HepG2 (cell line): ENCODE data around the gene TAF13. TPM values are rescaled to one million over a fixed set of nuclear protein-coding genes. Genes with fewer than 3 reads are reported as not detected.
A peak's percentile ranks its signal among the peaks of the same experiment; 100 is the strongest.

Experiments
- FOXJ3 ChIP-seq: sonication (generic); formaldehyde crosslinking; IDR thresholded peaks from 2 replicates; pipeline ENCODE4 v1.4.0; 2020; ENCODE audit warnings: missing genetic modification reagents, mild to moderate bottlenecking, borderline replicate concordance
- GABPA ChIP-seq, 2 experiments: IDR thresholded peaks; 2 replicates each; pipeline ENCODE4 v1.6.1; 2011 to 2016; ENCODE audit warnings: low read depth in 2 of 2, low read length in 1 of 2, missing biosample characterization in 1 of 2, missing genetic modification characterization in 1 of 2
- MBD4 ChIP-seq: IDR thresholded peaks from 2 replicates; pipeline ENCODE4 v1.6.1; 2012; ENCODE audit warnings: low read length, inconsistent platforms, borderline replicate concordance
- PCBP1 ChIP-seq: fragments of 200-400 bp; formaldehyde crosslinking; IDR thresholded peaks from 2 replicates; pipeline ENCODE4 v1.6.1; 2017; ENCODE audit warnings: mild to moderate bottlenecking, low read depth, low read length, borderline replicate concordance
- SIX4 ChIP-seq: sonication (generic); formaldehyde crosslinking; IDR thresholded peaks from 2 replicates; pipeline ENCODE4 v1.4.0; 2020; ENCODE audit warnings: missing genetic modification reagents
- SSRP1 ChIP-seq: IDR thresholded peaks from 2 replicates; pipeline ENCODE4 v1.6.1; 2016; ENCODE audit warnings: control low read depth
- TGIF2 ChIP-seq: IDR thresholded peaks from 2 replicates; pipeline ENCODE4 v1.6.1; 2016; ENCODE audit warnings: control low read depth, missing compliant biosample characterization
- U2AF1 ChIP-seq: fragments of 200-400 bp; formaldehyde crosslinking; optimal IDR thresholded peaks from 2 replicates; pipeline ENCODE3; 2017; ENCODE audit warnings: mild to moderate bottlenecking, low read depth, low read length
- WIZ ChIP-seq: sonication (generic); formaldehyde crosslinking; IDR thresholded peaks from 2 replicates; pipeline ENCODE4 v1.5.1; 2020; ENCODE audit warnings: mild to moderate bottlenecking, missing genetic modification reagents
- XRCC5 ChIP-seq: fragments of 200-400 bp; formaldehyde crosslinking; optimal IDR thresholded peaks from 2 replicates; pipeline ENCODE3; 2017; ENCODE audit warnings: mild to moderate bottlenecking, low read length
- ZMYM4 ChIP-seq: sonication (generic); formaldehyde crosslinking; IDR thresholded peaks from 2 replicates; pipeline ENCODE4 v1.8.1; 2023; ENCODE audit warnings: mild to moderate bottlenecking, missing genetic modification reagents
- ZNF225 ChIP-seq: sonication (generic); formaldehyde crosslinking; IDR thresholded peaks from 2 replicates; pipeline ENCODE4 v1.4.0; 2020; ENCODE audit warnings: mild to moderate bottlenecking, missing genetic modification reagents
- ZNF33B ChIP-seq: sonication (generic); formaldehyde crosslinking; IDR thresholded peaks from 2 replicates; pipeline ENCODE4 v1.5.1; 2020; ENCODE audit warnings: mild to moderate bottlenecking, missing genetic modification reagents
- ZNF577 ChIP-seq: sonication (generic); formaldehyde crosslinking; IDR thresholded peaks from 2 replicates; pipeline ENCODE4 v1.4.0; 2020; ENCODE audit warnings: mild to moderate bottlenecking, low read depth, missing genetic modification reagents, borderline replicate concordance
- ZNF782 ChIP-seq: sonication (generic); formaldehyde crosslinking; IDR thresholded peaks from 2 replicates; pipeline ENCODE4 v1.4.0; 2020; ENCODE audit warnings: missing genetic modification reagents, mild to moderate bottlenecking, borderline replicate concordance
- polyA plus RNA-seq, 8 experiments: library from polyadenylated mRNA; depleted of rRNA in 3 of 8; stranded (reverse) in 7 of 8; unstranded in 1 of 8; fragments of >200 nt; fragmentation: Illumina TruSeq in 4 of 8; extraction: Trizol in 4 of 8; gene quantifications; 2 replicates each; pipeline versions ENCODE4 v1.2.1 to v1.2.3, GENCODE V29; 2011 to 2016; ENCODE audit warnings: low read depth in 4 of 8, missing spikeins in 1 of 8, mixed read lengths in 1 of 8; ENCODE audit not compliant: insufficient read depth in 1 of 8
- total RNA-seq, 5 experiments: library from RNA; depleted of rRNA; stranded (reverse); fragments of >200 nt; fragmentation: Illumina TruSeq; extraction: Trizol; gene quantifications; 2 replicates each; pipeline ENCODE4 v1.2.3, GENCODE V29; 2016; ENCODE audit warnings: low read depth in 1 of 5
- TF ChIP-seq, protein P1 (sequence below): sonication (generic); formaldehyde crosslinking; IDR thresholded peaks from 2 replicates; pipeline ENCODE4 v1.4.0; 2020; ENCODE audit warnings: missing genetic modification reagents
- TF ChIP-seq, protein P2 (sequence below): sonication (generic); formaldehyde crosslinking; IDR thresholded peaks from 2 replicates; pipeline ENCODE4 v1.4.0; 2020; ENCODE audit warnings: missing genetic modification reagents, mild to moderate bottlenecking, borderline replicate concordance
- TF ChIP-seq, protein P3 (sequence below): sonication (generic); formaldehyde crosslinking; IDR thresholded peaks from 2 replicates; pipeline ENCODE4 v1.4.0; 2020; ENCODE audit warnings: missing genetic modification reagents

The TAF13 gene
- total and polyA plus RNA-seq, 2 of the 13 experiments (the other 11 are each of a cell fraction or from before 2014, with no cell fraction given) = 11.5 to 36.3 TPM

DNA sequence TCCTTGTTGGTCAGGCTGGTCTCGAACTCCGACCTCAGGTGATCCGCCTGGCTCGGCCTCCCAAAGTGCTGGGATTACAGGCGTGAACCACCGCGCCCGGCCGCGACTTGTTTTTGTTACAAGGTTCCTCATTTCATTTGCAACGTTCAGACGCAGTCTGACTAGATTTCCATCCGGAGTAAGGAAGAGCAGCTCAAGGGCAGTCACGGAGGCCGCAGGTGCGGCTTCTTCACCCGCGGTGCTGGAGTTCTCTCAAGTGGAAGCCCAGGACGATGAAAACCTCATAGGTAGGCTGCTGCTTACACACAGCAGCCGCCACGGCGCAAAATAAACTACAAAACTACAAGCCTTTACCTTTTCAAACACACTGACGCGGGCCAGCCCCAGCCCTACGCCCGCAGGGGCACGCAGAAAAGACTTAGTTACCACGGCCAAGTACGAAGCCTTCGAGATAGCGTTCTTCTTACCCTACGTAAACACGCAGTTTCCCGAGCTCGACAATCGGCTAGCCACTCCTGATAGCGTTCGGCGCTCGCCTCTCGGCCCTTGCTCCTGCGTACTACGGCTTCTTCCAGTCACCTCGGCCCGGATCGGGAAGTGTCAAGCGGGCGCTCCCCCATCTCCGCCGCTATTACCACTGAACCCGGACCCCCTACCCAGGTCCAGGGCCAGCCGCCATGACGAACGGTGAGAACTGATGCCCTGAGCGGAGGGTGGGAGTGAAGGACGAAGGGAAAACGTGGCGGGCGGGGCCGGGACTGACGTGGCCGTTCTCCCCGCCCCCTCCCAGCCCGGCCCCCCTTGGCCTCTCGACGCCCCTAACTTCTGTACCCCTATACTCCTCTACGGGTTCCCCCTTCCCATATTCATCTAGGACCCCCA is 14.6 kb upstream of the TAF13 start, which contains the start of gene TMEM167B (continued):
- TF ChIP-seq, protein P1, sequence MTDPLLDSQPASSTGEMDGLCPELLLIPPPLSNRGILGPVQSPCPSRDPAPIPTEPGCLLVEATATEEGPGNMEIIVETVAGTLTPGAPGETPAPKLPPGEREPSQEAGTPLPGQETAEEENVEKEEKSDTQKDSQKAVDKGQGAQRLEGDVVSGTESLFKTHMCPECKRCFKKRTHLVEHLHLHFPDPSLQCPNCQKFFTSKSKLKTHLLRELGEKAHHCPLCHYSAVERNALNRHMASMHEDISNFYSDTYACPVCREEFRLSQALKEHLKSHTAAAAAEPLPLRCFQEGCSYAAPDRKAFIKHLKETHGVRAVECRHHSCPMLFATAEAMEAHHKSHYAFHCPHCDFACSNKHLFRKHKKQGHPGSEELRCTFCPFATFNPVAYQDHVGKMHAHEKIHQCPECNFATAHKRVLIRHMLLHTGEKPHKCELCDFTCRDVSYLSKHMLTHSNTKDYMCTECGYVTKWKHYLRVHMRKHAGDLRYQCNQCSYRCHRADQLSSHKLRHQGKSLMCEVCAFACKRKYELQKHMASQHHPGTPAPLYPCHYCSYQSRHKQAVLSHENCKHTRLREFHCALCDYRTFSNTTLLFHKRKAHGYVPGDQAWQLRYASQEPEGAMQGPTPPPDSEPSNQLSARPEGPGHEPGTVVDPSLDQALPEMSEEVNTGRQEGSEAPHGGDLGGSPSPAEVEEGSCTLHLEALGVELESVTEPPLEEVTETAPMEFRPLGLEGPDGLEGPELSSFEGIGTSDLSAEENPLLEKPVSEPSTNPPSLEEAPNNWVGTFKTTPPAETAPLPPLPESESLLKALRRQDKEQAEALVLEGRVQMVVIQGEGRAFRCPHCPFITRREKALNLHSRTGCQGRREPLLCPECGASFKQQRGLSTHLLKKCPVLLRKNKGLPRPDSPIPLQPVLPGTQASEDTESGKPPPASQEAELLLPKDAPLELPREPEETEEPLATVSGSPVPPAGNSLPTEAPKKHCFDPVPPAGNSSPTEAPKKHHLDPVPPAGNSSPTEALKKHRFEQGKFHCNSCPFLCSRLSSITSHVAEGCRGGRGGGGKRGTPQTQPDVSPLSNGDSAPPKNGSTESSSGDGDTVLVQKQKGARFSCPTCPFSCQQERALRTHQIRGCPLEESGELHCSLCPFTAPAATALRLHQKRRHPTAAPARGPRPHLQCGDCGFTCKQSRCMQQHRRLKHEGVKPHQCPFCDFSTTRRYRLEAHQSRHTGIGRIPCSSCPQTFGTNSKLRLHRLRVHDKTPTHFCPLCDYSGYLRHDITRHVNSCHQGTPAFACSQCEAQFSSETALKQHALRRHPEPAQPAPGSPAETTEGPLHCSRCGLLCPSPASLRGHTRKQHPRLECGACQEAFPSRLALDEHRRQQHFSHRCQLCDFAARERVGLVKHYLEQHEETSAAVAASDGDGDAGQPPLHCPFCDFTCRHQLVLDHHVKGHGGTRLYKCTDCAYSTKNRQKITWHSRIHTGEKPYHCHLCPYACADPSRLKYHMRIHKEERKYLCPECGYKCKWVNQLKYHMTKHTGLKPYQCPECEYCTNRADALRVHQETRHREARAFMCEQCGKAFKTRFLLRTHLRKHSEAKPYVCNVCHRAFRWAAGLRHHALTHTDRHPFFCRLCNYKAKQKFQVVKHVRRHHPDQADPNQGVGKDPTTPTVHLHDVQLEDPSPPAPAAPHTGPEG (CRISPR knock-in tag) = peak; percentile 48
- peak; percentile 82; the same call in 1 of the 2 replicates for TF ChIP-seq ZNF782 (CRISPR knock-in tag)
- TF ChIP-seq, protein P2, sequence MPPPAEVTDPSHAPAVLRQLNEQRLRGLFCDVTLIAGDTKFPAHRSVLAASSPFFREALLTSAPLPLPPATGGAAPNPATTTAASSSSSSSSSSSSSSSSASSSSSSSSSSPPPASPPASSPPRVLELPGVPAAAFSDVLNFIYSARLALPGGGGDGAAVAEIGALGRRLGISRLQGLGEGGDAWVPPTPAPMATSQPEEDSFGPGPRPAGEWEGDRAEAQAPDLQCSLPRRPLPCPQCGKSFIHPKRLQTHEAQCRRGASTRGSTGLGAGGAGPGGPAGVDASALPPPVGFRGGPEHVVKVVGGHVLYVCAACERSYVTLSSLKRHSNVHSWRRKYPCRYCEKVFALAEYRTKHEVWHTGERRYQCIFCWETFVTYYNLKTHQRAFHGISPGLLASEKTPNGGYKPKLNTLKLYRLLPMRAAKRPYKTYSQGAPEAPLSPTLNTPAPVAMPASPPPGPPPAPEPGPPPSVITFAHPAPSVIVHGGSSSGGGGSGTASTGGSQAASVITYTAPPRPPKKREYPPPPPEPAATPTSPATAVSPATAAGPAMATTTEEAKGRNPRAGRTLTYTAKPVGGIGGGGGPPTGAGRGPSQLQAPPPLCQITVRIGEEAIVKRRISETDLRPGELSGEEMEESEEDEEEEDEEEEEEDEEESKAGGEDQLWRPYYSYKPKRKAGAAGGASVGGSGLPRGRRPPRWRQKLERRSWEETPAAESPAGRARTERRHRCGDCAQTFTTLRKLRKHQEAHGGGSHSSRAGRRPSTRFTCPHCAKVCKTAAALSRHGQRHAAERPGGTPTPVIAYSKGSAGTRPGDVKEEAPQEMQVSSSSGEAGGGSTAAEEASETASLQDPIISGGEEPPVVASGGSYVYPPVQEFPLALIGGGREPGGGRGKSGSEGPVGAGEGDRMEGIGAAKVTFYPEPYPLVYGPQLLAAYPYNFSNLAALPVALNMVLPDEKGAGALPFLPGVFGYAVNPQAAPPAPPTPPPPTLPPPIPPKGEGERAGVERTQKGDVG = peak; percentile 49; the same call in 1 of the 2 replicates
- TF ChIP-seq TGIF2 = peak; percentile 94
- peak; percentile 81 for TF ChIP-seq ZMYM4 (CRISPR knock-in tag)
- peak; percentile 72; the same call in 1 of the 2 replicates for TF ChIP-seq ZNF225
- no peak for TF ChIP-seq SSRP1 (CRISPR knock-in tag)
- no peak for TF ChIP-seq ZNF577
- TF ChIP-seq GABPA (IDR thresholded peaks at IDR 0.05; ENCODE audit: low read depth, low read length) = peak; percentile 44
- peak; percentile 74 for TF ChIP-seq GABPA (CRISPR knock-in tag; IDR thresholded peaks at IDR 0.05; ENCODE audit: low read depth)
- TF ChIP-seq, protein P3, sequence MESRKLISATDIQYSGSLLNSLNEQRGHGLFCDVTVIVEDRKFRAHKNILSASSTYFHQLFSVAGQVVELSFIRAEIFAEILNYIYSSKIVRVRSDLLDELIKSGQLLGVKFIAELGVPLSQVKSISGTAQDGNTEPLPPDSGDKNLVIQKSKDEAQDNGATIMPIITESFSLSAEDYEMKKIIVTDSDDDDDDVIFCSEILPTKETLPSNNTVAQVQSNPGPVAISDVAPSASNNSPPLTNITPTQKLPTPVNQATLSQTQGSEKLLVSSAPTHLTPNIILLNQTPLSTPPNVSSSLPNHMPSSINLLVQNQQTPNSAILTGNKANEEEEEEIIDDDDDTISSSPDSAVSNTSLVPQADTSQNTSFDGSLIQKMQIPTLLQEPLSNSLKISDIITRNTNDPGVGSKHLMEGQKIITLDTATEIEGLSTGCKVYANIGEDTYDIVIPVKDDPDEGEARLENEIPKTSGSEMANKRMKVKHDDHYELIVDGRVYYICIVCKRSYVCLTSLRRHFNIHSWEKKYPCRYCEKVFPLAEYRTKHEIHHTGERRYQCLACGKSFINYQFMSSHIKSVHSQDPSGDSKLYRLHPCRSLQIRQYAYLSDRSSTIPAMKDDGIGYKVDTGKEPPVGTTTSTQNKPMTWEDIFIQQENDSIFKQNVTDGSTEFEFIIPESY (CRISPR knock-in tag) = peak; percentile 64
- peak; percentile 62; the same call in 1 of the 2 replicates for TF ChIP-seq ZNF33B (CRISPR knock-in tag)
- TF ChIP-seq XRCC5 = peak; percentile 100
- TF ChIP-seq SIX4 = no peak
- TF ChIP-seq WIZ (CRISPR knock-in tag) = peak; percentile 85; the same call in 1 of the 2 replicates
- TF ChIP-seq U2AF1 = peak; percentile 86
- no peak; the same call in 1 of the 2 replicates for TF ChIP-seq FOXJ3 (CRISPR knock-in tag)
- peak; percentile 81; the same call in 1 of the 2 replicates for TF ChIP-seq PCBP1
- TF ChIP-seq MBD4 = no peak
